Right renal pelvis (tissue), 4 donors: Measurements from ENCODE around the gene ASXL1. TPM values are rescaled to one million over a fixed set of nuclear protein-coding genes. Genes with fewer than 3 reads are reported as not detected.

Experiments used
- DNase-seq, 4 donors: peaks; one replicate each; pipeline ENCODE4 v3.0.0-alpha.2; 2013; ENCODE audit warnings: low read depth in 4 of 4, low spot score in 3 of 4, missing footprints in 1 of 4
- polyA plus RNA-seq, 4 donors: library from polyadenylated mRNA; unstranded; fragments of 120-200 nt; gene quantifications; one replicate each; pipeline ENCODE4 v1.2.1, GENCODE V29; 2013; ENCODE audit not compliant: insufficient read length in 4 of 4

Gene ASXL1
- polyA plus RNA-seq, 4 donors, result 56.0 to 67.9 (median 64.0) TPM

DNA sequence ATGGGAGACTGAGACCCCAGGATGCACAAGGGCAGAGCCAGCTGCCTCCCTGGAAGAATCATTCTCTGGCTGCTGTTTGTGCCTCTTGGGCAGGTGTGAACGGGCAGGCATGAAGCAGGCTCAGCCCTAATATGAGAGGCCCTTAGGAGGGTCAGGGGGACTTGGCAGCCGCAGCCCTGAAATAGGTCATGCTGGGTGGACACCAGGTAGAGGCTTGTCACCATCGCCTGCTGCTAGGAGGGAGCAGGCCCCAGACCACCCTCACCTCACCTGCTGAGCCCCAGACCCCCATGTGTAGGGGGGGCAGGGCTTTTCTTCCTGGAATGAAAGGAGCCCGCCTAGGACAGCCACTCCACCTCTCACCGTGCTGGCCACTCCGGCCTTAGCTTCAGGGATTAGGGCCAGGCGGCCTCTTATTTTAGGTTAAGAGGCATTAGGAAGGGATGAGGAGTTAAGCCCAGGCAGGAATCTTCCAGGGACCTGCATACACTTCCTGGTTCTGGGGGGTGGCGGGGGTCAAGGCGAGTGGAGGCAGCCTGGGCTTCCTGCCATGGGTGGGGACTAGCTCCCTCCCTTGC lies 92.4 kb downstream of the ASXL1 start:
- no peak for DNase-seq

DNA sequence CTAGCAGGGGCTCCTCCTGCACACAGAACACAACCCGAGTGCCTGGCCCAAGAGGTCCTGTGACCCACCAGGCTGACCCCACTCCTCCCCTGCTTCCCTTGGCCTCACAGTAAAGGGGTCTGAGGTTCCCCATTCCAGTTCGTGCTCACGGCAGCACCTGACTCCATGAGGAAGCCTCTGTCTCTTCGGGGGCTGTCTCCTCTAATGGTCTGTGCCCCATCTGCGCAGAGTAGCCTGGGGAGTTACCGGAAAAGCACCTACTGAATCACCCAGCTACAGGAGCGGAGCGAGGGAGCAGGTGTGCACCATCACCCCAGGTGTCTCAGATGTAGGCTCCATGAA lies 93.2 kb downstream of the ASXL1 start:
- no peak for DNase-seq

DNA sequence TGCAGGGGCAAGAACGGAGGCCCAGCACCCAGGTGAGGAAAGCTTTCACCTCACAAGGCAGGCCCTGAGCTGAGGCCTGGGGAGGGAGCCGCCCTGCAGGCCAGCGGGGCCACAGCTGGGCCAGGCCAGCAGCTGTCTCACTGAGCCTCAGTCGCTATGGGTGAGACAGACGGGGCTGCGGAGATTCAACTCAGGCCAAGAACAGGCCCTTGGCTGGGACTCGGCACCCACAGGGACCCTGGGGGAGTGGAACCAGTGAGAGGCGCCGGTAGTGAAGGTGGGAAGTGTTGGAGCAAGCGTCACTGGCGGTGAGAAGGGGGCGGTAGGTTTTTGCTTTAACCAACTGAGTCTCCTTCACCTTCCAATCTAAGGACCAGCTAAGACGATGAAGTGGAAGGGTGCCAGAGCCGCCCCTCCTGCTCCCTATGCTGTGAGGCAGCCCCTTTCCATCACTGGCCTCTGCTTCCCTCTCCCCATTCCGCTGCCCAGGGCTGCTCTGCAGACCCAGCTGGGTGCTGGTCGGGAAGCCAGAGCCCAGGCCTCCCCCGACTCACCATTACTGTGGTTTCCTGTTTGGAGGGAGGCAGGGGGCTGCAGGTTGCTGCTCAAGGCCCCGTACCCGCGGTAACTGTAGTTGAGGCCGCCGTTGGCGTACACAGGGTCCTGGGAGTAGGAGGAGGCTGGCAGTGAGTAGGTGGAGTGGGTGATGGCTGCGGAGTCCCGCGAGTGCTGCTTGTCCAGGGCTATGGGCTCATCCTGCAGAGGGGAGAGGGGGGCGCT lies 93.7 kb downstream of the ASXL1 start:
- no peak for DNase-seq

DNA sequence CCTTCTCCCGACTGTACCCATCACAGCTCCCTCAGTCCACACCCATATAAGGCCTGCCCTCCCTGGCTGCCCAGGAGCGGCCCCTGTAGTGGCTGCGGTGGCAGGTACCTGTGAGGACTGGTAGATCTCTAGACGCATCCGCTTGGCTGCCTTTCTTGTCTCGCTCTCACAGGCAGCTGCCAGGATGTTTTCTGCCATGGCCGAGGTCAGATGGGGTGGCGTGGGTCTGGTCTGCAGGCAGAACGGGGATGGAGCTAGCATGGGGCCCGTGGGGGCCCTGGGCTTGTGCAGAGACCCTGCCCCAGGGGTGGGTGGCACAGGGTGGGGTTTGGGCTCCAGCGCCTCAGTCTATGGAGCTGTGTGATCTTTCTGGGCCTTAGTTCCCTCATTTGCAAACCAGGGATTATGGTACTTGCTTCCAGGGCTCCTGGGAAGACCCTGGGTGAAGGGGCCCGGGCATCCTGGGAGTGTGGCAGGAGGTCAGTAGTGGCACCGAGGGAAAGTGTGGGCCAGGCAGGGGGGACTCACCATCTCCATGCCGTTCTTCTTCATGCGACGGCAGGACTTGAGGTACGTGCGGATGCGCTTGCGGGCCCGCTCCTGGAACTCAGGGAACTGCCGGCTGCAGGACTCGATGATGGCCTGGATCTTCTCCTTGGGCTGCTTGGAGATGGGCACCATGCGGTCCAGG lies 94.8 kb downstream of the ASXL1 start:
- no peak for DNase-seq

DNA sequence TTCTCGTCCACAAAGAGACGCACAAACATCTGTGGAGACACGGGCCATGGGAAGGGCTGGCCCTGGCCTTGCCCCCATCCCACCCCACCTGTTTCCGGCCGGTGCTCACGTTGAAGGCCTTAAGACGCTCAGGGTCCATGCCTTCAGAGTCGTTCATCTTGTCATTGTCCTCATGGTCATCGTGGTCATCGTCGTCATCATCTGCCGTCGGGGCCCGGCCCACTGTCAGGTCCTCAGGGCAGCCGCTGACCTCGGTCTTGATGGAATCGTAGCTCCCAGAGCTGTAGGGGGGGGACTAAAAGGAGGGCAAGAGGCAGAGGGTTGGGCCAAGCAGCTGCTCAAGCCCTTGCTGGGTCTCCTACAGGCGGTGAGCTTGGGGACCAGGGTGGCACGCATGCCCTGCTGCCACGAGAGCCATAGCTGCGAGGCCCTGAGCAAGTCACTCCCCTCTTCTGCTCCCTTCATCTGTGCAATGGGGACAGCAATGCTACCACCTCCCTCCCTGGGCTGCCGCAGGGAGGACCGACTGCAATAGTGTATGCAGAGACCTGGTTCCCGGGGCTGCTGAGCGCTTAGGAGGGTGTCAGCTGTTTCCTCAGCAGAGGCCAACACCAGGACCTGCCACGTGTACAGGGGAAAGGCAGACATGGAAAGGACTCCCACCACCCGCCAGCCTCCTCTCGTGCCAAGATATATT lies 95.5 kb downstream of the ASXL1 start:
- no peak for DNase-seq

DNA sequence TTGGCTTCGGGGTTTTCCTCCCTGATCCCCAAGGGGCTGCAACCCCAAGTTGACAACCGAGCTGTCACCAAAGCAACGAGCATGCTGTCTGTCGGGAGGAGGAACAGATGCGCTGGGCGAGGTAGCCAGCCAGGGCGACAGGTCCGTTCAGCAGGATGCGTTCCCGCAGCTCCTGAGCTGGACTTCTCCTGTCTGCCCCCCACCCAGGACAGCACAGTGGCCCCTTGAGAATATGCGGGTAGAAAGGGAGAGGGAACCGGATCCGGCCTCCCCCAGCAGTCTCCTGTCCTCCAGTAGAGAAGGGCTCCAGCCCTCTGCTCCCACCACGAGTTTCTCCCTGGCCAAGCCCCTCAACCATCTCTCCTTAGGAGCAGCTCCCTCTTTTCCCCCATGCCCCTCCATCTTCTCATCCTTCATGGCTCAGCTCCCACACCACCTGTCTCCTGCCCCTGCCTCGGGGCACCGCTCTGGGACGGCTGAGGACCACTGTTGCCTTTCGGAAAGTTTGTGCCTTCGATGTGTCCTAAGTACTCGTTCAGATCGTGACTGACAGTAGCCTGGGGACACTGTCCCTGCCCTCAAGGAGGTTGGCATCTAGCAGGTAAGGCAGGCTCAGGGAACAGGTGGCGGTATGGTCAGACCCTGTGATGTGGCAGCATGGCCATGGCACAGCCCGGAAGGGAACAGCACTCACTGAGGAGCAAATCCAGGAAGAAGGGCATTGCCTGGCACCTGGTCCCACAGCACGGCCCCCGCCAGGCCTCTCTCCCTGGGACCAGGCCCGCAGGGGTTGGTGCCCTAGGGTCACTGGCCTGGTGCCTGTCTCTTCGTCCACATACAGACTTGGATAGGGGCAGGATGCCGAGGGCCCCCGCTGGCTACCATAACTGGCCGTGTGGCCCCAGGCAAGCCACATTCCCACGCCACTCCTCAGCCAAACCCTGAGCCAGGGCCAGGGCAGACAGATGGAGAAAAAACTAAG lies 96.3 kb downstream of the ASXL1 start:
- no peak for DNase-seq

DNA sequence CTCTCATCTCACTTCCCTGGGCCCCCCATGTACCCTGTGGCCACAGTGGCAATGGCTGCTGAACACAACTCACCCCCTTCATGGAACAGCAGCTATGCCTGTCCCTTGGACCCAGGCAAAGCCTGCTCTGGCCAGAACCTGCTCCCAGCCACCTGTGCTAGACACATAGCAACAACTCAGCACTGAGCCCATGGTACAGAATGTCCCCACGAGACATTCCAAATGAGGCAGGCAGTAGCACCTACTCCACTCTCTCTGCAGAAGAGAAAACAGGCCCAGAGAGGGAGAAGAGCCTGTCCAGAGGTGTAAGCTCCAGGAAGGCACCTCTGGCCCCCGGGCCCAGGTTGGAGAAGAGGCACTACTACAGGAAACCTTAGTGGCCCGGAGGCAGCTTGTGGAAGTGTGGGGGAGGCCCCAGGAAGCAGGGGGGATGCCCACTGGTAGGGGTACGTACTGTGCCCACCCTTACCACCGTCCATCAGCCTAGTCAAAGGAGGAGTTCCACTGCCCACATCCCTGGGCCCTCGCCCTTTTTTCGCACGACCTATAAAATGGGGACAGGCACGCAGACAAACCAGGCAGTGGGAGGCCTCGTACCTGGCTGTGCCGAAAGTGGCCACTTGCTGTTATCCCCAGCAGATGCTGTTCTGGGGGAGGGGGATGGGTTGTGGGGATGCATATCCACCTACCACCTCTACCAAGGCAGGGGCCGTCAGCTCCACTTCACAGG lies 97.2 kb downstream of the ASXL1 start:
- DNase-seq, result no peak

DNA sequence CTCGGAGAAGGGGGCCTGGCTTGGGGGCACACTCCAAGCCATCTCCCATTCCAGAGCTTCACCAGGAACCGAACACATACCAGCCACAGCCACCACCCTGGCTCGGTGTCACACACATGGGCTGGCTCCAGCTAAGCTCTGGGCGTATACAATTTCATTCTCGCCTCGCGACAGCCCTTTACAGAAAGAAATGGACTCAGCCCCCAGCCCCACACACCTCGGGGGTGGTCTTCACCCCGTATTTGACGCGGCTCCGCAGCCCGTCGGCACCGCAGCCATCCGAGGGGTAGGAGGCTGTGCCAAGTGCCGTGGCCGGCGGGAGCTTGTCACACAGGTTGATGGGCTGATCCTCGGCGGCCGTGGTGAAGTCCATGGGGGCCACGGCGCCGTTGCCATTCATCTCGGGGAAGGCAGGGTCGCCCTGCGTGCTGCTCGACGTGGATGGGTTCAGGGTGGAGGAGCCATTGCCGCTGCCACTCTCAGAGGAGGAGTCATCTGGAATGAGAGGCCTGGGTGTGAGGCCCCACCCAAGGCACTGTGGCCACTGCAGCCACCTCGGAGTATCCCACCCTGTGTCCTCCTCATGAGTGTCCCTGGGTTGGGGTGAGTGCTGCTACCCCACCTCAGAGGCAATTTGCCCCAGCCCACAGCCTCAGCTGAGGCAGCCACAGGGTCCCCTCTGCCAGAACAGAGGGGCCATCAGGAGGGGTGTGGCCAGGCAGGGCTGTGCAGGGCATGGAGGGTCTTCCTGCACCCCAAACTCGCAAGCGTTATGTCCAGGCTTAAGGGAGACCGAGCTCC lies 98.0 kb downstream of the ASXL1 start:
- no peak for DNase-seq

DNA sequence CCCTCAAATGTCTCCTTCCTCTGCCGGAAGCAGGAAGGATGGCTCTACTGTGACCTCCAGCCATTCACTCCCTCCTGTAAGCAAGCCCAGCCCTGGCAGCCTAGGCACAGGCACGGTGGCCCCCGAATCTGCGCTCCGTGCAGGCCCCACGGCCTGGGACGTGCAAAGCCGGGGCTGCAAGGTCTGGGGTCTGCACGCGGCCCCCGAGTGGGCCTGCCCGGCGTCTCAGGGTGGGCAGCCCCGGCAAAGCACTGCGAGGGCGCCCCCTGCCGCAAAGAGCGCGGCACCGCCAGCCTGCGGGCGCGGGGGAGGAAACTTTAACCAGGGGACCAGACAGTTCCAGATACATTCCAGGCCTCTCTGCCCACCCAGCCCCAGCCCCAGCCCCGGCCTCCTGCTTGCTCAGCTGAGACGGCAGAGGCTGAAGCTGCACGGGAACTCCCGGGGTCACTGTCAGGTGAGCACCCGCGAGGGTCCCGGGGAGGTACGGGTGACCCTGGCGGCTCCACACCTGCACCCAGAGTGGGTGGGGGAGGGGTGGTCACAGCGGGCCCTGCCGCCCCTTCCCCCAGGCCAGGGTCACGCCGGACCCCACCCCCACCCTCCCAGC lies 98.8 kb downstream of the ASXL1 start:
- peak in 3 of 4 donors; percentile 67 to 80 (median 79) for DNase-seq

DNA sequence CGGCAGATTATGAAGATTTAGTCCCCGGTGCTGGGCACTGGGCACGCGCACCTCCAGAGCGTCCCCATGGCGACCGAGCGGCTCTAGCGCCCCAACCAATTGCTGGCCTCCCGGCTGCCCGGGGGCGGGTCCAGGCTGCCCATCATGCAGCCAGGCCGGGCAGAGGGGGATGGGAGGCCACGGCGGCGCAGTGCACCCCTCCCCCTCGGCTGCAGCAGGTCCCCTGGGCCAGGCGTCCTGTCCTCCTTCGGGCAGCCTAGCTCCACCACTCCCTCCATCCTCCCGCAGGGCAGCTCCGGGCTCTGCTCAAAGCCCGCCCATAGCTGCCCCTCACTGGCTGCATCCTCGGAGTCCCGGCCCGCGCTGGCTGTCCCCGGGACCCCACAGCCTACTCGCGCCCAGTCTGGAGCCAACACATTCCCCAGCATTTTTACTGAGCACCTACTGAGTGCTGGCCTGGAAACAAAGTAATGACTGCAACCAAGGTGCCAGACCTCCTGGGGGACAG lies 99.4 kb downstream of the ASXL1 start:
- DNase-seq, result peak in 3 of 4 donors; percentile 73 to 84 (median 77)

DNA sequence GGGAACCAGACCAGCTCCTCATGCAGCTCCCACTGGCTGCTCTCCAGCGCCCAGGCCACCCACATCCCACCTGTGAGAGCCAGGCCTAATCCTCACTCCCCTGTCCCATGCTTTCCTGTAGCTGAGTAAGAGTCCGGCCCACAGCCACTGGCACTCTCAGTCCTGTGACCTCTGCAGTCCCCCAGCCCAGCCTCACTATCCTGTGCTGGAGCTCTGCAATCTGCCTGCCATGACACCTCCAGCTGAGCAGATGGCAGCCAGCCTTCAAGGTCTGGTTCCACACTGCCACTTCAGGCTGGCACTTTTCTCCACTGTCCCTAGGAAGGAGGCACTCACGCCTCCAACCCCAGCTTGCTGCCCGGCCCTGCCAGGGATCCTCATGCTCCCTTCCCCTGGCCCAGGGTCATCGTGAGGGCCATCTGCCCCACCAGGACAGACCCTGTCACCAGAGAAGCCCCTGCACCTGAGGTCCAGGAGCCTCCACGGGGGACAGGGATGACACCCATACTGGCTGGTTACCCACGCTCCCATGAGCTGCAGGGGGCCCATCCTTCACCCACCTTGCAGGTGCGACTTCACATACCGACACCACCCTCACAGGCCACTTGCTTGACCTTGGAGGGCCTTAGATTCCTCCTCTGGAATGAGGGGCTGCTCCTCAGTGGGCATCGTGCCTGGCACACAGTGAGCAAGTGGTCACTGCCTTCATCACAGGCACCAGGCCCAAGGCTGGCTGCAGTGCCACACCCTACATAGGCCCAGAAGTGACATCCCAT lies 100.1 kb downstream of the ASXL1 start:
- no peak for DNase-seq

DNA sequence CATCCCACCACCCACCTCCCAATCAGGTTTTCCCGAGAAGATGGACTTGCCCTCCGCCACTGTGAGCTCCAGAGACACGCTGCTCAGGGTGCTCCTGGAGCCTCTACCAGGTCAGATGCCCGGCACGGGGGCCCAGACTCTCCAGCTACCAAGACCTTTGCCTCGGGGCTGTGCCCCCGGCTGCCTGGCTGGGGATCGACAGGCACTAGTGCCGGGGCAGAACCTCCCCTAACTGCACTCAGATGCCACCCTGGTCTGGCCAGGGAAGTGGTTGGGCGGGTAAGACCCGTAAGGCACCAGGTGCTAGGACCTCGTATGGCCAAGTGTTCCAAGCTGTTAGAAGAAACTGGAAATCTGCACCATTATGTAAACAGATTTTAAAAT lies 100.7 kb downstream of the ASXL1 start:
- DNase-seq, result no peak

DNA sequence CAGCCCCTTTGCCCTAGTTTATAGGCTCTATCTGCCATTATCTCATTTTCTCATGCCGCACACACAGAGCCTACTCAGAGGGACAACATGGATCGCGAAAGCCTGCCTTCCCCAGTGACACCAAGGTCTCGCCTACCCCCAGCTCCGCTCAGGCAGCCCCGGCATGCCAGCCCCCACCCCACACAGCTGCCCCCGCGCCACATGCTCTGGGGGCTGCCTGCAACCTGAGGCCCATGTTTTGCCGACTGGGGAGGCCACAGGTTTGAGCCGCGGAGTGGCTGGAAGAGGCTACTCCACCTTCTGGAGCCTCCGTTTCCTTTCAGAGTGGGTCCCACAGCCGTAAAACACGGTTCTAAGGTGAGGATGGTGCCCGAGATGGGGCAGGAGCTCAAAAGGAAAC lies 102.1 kb downstream of the ASXL1 start:
- no peak for DNase-seq

DNA sequence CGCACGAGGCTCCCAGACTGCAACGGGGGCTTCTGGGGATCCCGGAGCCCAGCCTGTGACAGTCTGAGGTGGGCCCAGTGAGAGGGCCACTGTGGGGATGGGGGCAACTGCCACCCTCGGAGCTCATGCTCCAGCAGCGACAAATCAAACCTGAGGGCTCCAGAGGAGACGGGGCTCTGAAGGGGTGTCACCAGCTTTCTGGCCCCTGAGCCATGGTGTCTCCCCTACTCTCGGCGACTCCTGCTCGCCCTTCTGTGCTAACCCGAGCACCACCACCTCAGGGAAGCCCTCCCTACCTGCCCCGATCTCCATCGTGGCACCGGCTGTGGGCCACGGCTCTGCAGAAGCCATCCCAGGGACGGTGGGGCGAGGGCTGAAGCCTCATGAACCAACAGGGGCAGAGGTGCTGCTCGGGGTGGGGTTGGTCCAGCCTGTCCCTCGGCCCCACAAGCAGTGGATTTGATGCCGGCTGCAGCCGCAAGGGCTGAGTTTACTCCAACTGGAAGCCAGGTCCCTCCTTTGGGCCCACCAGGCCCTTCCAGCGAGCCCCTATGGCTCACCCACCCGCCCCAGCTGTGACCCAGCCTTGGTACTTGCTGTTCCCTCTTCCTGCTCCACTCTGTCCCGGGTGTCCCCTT lies 102.7 kb downstream of the ASXL1 start:
- no peak for DNase-seq

DNA sequence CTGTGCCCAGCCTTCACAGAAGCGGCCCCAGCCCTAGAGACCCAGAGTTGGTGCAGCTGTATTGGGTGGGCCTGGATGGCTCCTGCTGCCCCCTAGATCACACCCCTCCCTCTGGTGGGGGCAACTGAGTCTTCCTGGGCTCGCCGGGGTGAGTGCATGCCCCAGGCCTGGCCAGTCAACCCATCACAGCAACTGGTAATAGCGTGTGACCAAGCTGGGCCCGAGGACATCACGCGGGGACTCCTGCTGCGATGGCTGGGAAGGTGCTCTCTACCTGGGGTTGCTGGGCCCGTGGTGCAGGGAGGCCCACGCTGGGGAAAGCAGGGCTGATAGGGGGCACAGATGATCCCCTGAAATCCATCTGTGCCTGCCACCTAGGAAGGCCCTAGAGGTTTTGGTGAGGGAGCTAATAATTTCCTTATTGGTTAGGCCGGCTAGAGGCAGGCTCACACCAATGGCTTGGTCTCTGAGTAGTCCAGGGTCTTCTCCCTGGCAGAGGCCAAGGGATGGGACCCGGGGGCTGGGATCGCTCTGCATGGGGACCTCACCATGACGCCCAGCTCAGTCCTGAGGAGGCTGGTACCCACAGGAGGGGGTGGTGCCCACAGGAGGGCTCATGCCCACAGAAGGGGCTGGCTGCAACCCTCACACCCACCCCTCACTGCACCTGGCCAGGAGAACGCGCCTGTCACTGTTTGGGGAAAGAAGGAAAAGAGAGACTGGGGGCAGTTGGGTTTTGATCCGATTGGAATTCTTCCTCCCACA lies 103.9 kb downstream of the ASXL1 start:
- DNase-seq, result no peak
